Gastrocnemius medialis (tissue), 4 donors: ENCODE measurements around the gene SGSM2.

Experiments
- POLR2A ChIP-seq, 2 donors: fragments of 450-650 bp; IDR thresholded peaks; one replicate each; pipeline ENCODE4 v1.6.1; 2017; ENCODE audit warnings: antibody characterized with exemption in 2 of 2, mild to moderate bottlenecking in 2 of 2, moderate library complexity in 2 of 2
- TF ChIP-seq, protein P1 (sequence below), 5 experiments: fragments of 450-650 bp in 3 of 5; fragments of 200-600 bp in 2 of 5; sonication (generic) in 2 of 5; IDR thresholded peaks in 4 of 5; conservative IDR thresholded peaks in 1 of 5; 1 replicate in 4 of 5; 2 replicates in 1 of 5; pipeline ENCODE4 v1.5.1; 2016 to 2019; ENCODE audit warnings: antibody characterized with exemption in 5 of 5, mild to moderate bottlenecking in 3 of 5, moderate library complexity in 3 of 5

DNA sequence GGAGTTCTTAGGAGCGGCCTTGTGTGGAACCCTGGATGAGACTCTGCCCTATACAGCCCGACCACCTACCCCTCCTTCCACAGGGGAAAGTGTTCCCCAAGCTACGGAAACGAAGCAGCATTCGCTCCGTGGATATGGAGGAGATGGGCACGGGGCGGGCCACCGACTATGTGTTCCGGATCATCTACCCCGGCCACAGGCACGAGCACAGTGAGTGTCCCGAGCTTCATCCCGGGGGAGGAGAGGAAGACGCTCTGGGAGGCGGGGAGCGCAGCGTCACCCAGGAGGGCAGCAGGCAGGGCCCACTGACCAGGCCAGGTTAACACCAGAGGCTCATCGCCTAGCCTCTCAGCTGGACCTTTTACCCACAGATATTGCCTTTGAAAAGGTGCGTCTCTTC, 27.8 kb downstream of the SGSM2 start:
- TF ChIP-seq, protein P1, sequence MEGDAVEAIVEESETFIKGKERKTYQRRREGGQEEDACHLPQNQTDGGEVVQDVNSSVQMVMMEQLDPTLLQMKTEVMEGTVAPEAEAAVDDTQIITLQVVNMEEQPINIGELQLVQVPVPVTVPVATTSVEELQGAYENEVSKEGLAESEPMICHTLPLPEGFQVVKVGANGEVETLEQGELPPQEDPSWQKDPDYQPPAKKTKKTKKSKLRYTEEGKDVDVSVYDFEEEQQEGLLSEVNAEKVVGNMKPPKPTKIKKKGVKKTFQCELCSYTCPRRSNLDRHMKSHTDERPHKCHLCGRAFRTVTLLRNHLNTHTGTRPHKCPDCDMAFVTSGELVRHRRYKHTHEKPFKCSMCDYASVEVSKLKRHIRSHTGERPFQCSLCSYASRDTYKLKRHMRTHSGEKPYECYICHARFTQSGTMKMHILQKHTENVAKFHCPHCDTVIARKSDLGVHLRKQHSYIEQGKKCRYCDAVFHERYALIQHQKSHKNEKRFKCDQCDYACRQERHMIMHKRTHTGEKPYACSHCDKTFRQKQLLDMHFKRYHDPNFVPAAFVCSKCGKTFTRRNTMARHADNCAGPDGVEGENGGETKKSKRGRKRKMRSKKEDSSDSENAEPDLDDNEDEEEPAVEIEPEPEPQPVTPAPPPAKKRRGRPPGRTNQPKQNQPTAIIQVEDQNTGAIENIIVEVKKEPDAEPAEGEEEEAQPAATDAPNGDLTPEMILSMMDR (IDR thresholded peaks at IDR 0.05 in 4 of 5, conservative IDR thresholded peaks at IDR 0.05 in 1 of 5), result no peak
- no peak for TF ChIP-seq POLR2A (IDR thresholded peaks at IDR 0.05)
